ENCODE measurements around the gene ARHGEF1.

- TF ChIP-seq ZNF274 (IDR thresholded peaks at IDR 0.05; ENCODE audit: low read length) (no peak), ZNF274 (tag by site-specific recombination; IDR thresholded peaks at IDR 0.05; ENCODE audit: borderline replicate concordance) (no peak), ZBTB44 (tag by site-specific recombination; IDR thresholded peaks at IDR 0.05) (no peak), ZNF768 (tag by site-specific recombination; IDR thresholded peaks at IDR 0.05) (no peak; the same call in 1 of the 2 replicates), ZNF223 (tag by site-specific recombination; IDR thresholded peaks at IDR 0.05) (no peak), ATF2 (tag by site-specific recombination; IDR thresholded peaks at IDR 0.05; ENCODE audit: low read depth) (no peak), SP7 (tag by site-specific recombination; IDR thresholded peaks at IDR 0.05) (peak; percentile 63; the same call in 1 of the 2 replicates)
These were observed 46.0 kb downstream of the ARHGEF1 start for GRCh38 chr19:41928754-41929535.
